ENCODE measurements around the gene TCF7L1.

TCF7L1 gene

GRCh38 chr2:85238607-85239006 is 105.4 kb downstream of the TCF7L1 start:
- no peak for DNase-seq (ENCODE audit: low read depth in 1 of 2, low spot score in 1 of 2)
- Histone ChIP-seq H3K27ac (replicated peaks) (no peak overlapping the region), H3K4me3 (replicated peaks; ENCODE audit: insufficient read depth, low read length) (no peak overlapping the region), H3K27me3 (ENCODE audit: insufficient read depth, poor library complexity, severe bottlenecking) (no peaks in the 10 kb centered on the region)
- TF ChIP-seq CTCF (IDR thresholded peaks at IDR 0.05; ENCODE audit: insufficient read depth, low read length) (no peak), GABPA (IDR thresholded peaks at IDR 0.05; ENCODE audit: low read depth) (no peak), SPI1 (IDR thresholded peaks at IDR 0.05; ENCODE audit: borderline replicate concordance, low read depth) (no peak), REST (IDR thresholded peaks at IDR 0.05; ENCODE audit: insufficient replicate concordance, low read depth) (no peak), POLR2AphosphoS5 (IDR thresholded peaks at IDR 0.05; ENCODE audit: low read depth) (no peak)

- DNase-seq (ENCODE audit: low read depth in 1 of 2, low spot score in 1 of 2) = no peak
- TF ChIP-seq CTCF (IDR thresholded peaks at IDR 0.05; ENCODE audit: insufficient read depth, low read length) = no peak
- TF ChIP-seq POLR2AphosphoS5 (IDR thresholded peaks at IDR 0.05; ENCODE audit: low read depth) = no peak
- no peak for TF ChIP-seq SPI1 (IDR thresholded peaks at IDR 0.05; ENCODE audit: borderline replicate concordance, low read depth)
- TF ChIP-seq REST (IDR thresholded peaks at IDR 0.05; ENCODE audit: insufficient replicate concordance, low read depth) = no peak
- no peak for TF ChIP-seq GABPA (IDR thresholded peaks at IDR 0.05; ENCODE audit: low read depth)
- Histone ChIP-seq H3K27me3 (ENCODE audit: insufficient read depth, poor library complexity, severe bottlenecking) (no peaks in the 10 kb centered on the region), H3K4me3 (replicated peaks; ENCODE audit: insufficient read depth, low read length) (no peak overlapping the region), H3K27ac (replicated peaks) (no peak overlapping the region)
Measured at GRCh38 chr2:85239102-85239501, 105.9 kb downstream of the TCF7L1 start.

- DNase-seq (ENCODE audit: low read depth in 1 of 2, low spot score in 1 of 2) = no peak
- Histone ChIP-seq H3K4me3 (replicated peaks; ENCODE audit: insufficient read depth, low read length) (no peak overlapping the region), H3K27me3 (ENCODE audit: insufficient read depth, poor library complexity, severe bottlenecking) (no peaks in the 10 kb centered on the region), H3K27ac (replicated peaks) (no peak overlapping the region)
- TF ChIP-seq GABPA (IDR thresholded peaks at IDR 0.05; ENCODE audit: low read depth) = no peak
- TF ChIP-seq CTCF (IDR thresholded peaks at IDR 0.05; ENCODE audit: insufficient read depth, low read length) = no peak
- no peak for TF ChIP-seq SPI1 (IDR thresholded peaks at IDR 0.05; ENCODE audit: borderline replicate concordance, low read depth)
- no peak for TF ChIP-seq REST (IDR thresholded peaks at IDR 0.05; ENCODE audit: insufficient replicate concordance, low read depth)
- no peak for TF ChIP-seq POLR2AphosphoS5 (IDR thresholded peaks at IDR 0.05; ENCODE audit: low read depth)
Measured at GRCh38 chr2:85240055-85240454, 106.9 kb downstream of the TCF7L1 start.

Measured in HL-60 (cell line).